Myocyte (in vitro differentiated cells): ENCODE data around the gene MAP7D3. TPM values are rescaled to one million over a fixed set of nuclear protein-coding genes. Genes with fewer than 3 reads are reported as not detected.

ENCODE experiments used
- DNase-seq: peaks from one replicate; pipeline ENCODE4 v3.0.0-alpha.2; 2012; ENCODE audit warnings: low read depth
- total RNA-seq: library from RNA; depleted of rRNA; stranded (reverse); fragments of >200 nt; gene quantifications from 2 replicates; pipeline ENCODE4 v1.2.3, GENCODE V29; 2014

The MAP7D3 gene
- total RNA-seq, 1 donor from 2014 or later: 14.3 TPM

- no peak for DNase-seq
These were observed 43.7 kb downstream of the MAP7D3 start for GRCh38 chrX:136207546-136207945.

- DNase-seq: no peak
These were observed 44.3 kb downstream of the MAP7D3 start for GRCh38 chrX:136206916-136207315.

DNA sequence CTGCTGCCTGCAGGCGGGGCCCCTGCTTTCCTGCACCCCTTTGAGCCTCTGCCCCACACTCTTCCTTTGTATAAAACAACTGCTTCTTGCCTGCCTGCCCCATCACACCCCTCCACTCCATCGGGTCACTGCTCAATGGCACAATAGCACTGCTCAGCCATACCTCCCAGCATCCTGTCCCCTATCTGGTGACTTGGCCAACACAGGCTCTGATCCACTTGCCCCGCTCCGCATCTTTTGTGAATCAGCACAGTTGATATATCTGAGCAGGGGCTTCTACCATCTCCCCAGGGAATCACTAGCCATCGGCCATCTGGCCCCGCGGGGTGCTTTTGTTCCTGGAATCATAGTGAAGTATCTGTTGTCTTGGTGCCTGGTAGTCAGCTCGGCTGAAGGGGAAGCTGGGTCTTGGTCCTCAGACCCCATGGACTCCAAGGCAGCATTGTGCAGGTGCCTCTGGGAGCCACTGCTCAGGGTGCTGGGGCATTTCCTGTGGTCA, 45.3 kb downstream of the MAP7D3 start:
- no peak for DNase-seq

- DNase-seq: peak; percentile 61
These were observed 46.6 kb downstream of the MAP7D3 start for GRCh38 chrX:136204571-136204970.

GRCh38 chrX:136203951-136204350, 47.2 kb downstream of the MAP7D3 start:
- no peak for DNase-seq

DNA sequence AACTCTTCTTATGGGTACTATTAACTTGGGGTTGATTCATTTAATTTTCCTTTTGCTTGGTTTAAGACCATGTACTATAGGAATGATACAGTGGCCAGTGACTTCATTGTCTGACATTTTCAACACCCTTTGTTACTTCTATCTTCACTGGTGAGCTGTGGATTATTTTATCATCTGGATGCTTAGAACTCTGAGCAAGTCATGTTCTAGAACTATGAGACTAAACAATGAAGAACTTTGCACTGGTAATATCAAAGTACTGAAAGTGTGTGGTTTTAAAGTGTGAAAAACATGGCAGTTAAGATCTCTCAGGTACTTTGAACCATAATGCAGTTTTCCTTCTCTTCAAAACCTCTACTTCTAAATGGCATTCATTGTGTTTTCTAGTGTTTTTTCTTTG, 47.8 kb downstream of the MAP7D3 start:
- no peak for DNase-seq

DNA sequence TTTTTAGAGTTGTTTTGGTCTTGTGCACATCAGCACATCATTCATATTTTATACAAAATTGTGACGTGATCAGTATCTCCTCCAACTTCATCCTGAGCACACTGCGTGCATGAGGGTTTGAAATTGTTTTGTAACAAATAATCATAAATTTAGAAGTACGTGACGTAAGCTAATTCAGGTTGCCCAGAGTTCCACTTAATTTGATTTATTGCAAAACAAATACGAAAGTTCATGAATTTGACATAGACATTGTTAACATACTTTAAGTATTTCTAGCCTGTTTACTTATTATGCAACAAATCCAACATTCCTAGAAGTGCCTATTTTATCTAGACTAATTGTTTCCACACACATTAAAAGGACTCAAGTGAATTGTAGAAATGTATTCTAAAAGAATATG, 48.3 kb downstream of the MAP7D3 start:
- DNase-seq: no peak

DNA sequence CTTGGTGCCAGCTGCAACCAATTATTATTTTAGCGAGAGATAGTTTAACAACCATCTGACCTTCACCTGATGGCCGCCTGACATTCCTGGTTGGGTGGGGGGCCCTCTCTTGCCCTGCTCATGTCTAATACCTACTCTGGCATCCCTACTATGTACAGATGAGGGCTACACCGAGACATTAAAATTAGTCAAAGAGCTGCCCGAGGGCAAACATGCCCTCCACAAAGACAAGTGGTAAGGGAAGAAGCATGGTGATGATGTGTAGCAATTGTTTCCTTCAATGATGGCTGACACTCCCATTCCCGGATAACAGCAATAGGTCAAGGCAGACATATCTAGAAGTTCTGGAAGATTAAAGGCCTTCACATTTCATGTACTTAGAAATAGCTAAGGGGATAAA, 49.6 kb downstream of the MAP7D3 start:
- no peak for DNase-seq

- peak; percentile 24 for DNase-seq
These were observed 50.7 kb downstream of the MAP7D3 start for GRCh38 chrX:136200466-136200865.

GRCh38 chrX:136199365-136199764, 51.8 kb downstream of the MAP7D3 start:
- no peak for DNase-seq

- no peak for DNase-seq
These were observed 52.4 kb downstream of the MAP7D3 start for GRCh38 chrX:136198678-136199243.

DNA sequence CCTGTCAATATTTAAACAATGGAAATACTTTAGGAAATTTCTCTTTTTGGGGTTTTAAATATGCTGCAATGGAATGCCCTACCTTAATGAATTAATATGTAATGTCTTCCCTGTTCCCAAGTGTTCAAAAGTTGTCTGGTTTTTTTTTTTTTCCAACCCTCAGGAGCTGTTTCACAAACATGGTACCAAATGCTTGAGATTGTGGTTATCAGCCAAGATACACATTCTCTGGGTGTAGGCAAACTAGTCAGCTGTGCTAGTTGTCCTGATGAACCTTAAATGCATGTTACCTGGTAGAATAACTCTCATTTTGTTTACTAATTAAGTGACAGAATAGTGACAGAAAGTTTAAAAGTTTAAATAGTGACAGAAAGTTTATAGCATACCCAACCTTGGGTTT, 53.2 kb downstream of the MAP7D3 start:
- DNase-seq: no peak

GRCh38 chrX:136196691-136197155, 54.5 kb downstream of the MAP7D3 start:
- peak; percentile 74 for DNase-seq

DNA sequence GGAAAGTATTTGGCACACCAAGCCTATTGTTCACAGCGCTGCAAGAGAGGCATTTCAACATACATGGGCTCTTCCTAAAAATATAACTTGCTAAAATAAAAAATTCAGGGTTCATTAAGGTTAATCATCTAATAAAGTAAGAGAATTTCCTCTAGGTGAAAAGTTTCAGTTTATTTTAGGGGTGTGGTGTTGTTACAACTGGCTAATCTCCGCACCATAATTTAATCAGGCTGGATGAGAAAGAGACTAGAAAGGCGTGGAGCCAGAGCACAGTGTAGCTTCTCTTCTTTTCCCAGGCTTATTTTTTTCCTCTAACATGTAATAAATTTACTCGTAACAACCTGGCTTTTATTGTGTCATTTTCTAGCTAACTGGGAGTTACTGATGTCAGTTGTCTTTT, 56.0 kb downstream of the MAP7D3 start:
- no peak for DNase-seq

- no peak for DNase-seq
These were observed 56.7 kb downstream of the MAP7D3 start for GRCh38 chrX:136194536-136194935.

- DNase-seq: no peak
These were observed 57.4 kb downstream of the MAP7D3 start for GRCh38 chrX:136193771-136194170.

DNA sequence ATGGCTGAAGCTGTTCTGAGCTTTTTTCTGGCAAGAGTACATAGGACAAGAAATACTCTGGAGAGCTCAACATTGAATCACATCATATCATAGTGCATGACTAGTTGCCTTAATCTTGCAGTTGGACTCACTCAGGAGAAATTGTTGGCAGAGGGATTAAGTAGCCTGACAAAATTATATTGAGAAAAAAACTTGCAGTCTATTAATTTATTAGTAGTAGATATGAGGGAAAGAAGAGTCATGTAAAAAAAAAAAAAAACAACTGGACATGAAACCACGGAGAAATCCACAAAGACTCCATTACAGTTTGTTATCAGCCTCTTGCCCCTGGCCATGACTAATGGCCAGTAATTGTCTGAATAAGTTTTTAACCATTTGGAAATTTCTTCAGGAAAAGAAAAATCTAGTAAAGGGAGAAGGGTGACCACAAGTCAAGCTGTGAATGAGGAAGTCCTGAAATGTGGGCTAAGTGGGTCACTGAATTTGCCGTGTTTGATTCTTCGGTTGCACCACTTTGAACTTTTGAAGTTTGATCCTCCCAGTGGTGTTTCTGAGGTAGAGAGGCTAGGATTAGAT, 58.3 kb downstream of the MAP7D3 start:
- peak; percentile 41 for DNase-seq

DNA sequence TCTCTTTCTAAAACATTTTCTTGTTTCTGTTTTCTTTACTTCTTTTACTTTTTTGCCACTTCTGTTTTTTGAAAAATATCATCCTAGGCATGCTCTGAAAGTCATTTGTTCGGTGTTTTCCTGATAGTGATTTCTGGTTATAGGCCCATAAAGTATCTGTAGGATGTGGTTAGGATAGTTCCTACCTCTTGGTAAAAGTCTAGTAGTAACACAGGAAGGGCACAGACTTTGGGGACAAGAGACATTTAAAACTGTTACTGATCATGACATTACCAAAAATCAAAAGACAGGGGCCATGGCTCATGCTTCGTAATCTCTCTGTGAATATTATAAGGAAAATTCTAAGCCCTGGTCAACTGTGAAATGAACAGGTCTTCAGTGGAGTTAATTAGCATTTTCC, 59.1 kb downstream of the MAP7D3 start:
- no peak for DNase-seq

DNA sequence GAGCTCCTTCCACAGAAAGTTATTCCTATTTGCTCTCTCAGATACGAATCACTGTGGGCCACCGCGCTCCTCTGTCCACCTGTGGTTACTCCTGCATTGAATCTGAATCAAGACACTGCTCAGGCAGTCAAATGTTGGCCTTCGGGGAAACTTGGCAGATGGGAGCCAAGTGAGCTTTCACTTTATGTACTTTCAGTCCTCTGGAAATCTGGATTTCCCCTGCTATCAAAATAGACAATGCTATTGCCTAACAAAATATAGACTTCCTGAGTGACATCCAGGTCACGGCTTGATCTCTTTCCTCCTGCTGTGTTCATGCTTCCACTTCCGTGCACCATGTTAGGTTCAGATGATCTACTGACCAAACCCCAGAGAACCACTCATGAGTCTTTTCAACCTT, 60.0 kb downstream of the MAP7D3 start:
- DNase-seq: no peak

- no peak for DNase-seq
These were observed 61.0 kb downstream of the MAP7D3 start for GRCh38 chrX:136190038-136190713.

GRCh38 chrX:136189222-136189621, 62.0 kb downstream of the MAP7D3 start:
- no peak for DNase-seq

- no peak for DNase-seq
These were observed 65.2 kb downstream of the MAP7D3 start for GRCh38 chrX:136186023-136186413.
